Gastrocnemius medialis (tissue), 4 donors: ENCODE data around the gene ADPRHL1.

Experiments
- CTCF ChIP-seq, 5 experiments: fragments of 450-650 bp in 3 of 5; fragments of 200-600 bp in 2 of 5; sonication (generic) in 2 of 5; IDR thresholded peaks in 4 of 5; conservative IDR thresholded peaks in 1 of 5; 1 replicate in 4 of 5; 2 replicates in 1 of 5; pipeline ENCODE4 v1.5.1; 2016 to 2019; ENCODE audit warnings: antibody characterized with exemption in 5 of 5, mild to moderate bottlenecking in 3 of 5, moderate library complexity in 3 of 5
- POLR2A ChIP-seq, 2 donors: fragments of 450-650 bp; IDR thresholded peaks; one replicate each; pipeline ENCODE4 v1.6.1; 2017; ENCODE audit warnings: antibody characterized with exemption in 2 of 2, mild to moderate bottlenecking in 2 of 2, moderate library complexity in 2 of 2

DNA sequence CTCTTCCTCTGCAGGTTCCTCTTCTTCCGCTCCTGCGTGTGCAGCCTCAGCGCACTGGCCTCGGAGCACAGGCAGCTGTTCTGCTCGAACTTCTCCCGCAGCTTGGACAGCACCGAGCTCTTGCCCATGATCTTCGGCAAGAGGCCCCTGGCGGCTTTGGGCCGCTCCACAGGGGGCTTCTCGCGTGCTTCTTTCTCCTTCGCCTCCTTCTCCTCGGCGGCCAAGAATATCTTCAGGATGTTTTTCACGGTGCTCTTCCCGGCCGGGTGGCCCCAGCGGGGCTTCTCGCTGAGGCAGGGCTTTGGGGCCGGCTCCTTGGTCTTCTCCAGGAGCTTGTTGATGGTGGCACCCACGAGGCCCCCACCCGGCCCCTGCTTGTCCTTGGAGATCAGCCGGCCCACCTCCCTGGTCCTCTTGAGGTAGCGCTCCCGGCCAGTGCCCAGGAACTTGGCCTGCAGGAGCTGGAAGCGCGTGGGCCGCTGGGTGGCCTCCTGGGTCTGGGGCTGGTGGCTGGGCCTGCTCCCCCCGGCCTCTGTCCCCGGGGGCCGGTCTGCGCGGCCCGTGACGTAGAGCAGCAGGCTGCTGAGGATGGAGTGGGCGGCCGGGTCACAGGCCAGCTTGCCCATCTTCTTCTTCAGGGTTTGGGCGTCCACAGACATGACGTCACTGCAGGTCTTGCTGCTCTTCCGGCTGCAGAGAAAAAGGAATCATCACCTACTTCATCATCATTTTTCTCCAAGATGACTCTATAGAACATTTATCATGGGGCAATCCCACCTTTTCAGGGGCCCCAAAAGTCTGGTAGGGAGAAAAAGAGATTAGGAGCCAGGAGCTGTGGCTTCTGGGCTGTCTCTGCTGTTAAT is 45.5 kb downstream of the ADPRHL1 start:
- TF ChIP-seq CTCF (IDR thresholded peaks at IDR 0.05 in 4 of 5, conservative IDR thresholded peaks at IDR 0.05 in 1 of 5): no peak
- TF ChIP-seq POLR2A (IDR thresholded peaks at IDR 0.05): no peak
